ENCODE data around the gene MYRIP. TPM values are rescaled to one million over a fixed set of nuclear protein-coding genes. Genes with fewer than 3 reads are reported as not detected.

The MYRIP gene
- total and polyA plus RNA-seq, 2 of the 4 experiments (the other 2 are of a cell fraction), result not detected

DNA sequence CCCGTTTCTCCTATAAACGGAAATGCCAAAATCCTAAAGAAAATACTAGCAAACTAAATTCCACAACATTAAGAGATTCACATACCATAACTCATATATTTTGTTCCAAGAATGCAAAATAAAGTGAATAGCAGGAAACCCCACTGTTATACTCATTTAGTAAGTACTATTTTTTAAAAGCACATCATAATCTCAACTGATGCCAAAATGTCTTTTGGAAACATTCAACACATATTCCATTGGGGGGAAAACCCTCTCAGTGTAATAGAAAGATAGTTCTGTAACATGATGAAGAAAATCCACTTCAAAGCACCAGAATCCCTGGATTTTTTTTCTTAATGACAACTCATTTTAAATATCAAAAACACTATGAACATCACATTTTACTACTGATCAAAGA, 407.1 kb downstream of the MYRIP start:
- Histone ChIP-seq H2AFZ (replicated peaks; ENCODE audit: low read length, poor library complexity) (no peak overlapping the region), H2BK15ac (ENCODE audit: low read depth, low read length) (no peak overlapping the region), H3K9me1 (ENCODE audit: insufficient read depth, low read length) (no peaks in the 10 kb centered on the region), H2AK9ac (replicated peaks; ENCODE audit: low read depth, low read length, poor library complexity) (no peak overlapping the region), H4K8ac (ENCODE audit: low read depth in 2 of 2, low read length in 2 of 2) (no peak overlapping the region), H3K56ac (ENCODE audit: extremely low read depth, insufficient read depth, low read length) (no peak overlapping the region), H3K4me2 (ENCODE audit: low read depth, low read length) (no peak overlapping the region), H4K91ac (ENCODE audit: insufficient read depth, low read depth, low read length) (no peak overlapping the region), H3K9ac (ENCODE audit: low read depth, low read length) (no peak overlapping the region), H3K4ac (ENCODE audit: low read depth, low read length) (no peak overlapping the region), H2BK120ac (ENCODE audit: low read depth, low read length) (no peak overlapping the region), H3K18ac (ENCODE audit: low read depth, low read length) (no peak overlapping the region), H3K4me3 (ENCODE audit: insufficient read depth, low read depth, low read length) (no peak overlapping the region), H4K5ac (ENCODE audit: low read depth, low read length) (no peak overlapping the region), H3K27ac (ENCODE audit: insufficient read depth, low read length) (no peak overlapping the region), H3K36me3 (ENCODE audit: control insufficient read depth, insufficient read depth, low read length) (no peaks in the 10 kb centered on the region), H2AK5ac (ENCODE audit: low read depth, low read length) (no peak overlapping the region), H2BK5ac (ENCODE audit: low read depth, low read length, poor library complexity, severe bottlenecking) (no peak overlapping the region), H3K9me3 (ENCODE audit: control insufficient read depth, insufficient read depth, low read length) (no peaks in the 10 kb centered on the region), H3K4me1 (ENCODE audit: control insufficient read depth, insufficient read depth, low read length) (no peaks in the 10 kb centered on the region), H3K79me1 (ENCODE audit: low read depth in 1 of 2, low read length in 2 of 2) (no peaks in the 10 kb centered on the region), H3K27me3 (ENCODE audit: control insufficient read depth, insufficient read depth, low read length) (no peaks in the 10 kb centered on the region), H2BK20ac (ENCODE audit: low read depth, low read length) (no peak overlapping the region), H3K14ac (replicated peaks; ENCODE audit: low read depth, low read length) (no peak overlapping the region), H3K23ac (ENCODE audit: low read depth, low read length) (no peak overlapping the region), H4K20me1 (ENCODE audit: insufficient read depth, low read length) (no peaks in the 10 kb centered on the region)
- no CpG with 5 or more reads among the region's 2 CpGs for WGBS, 2 experiments (ENCODE audit: extremely low coverage in 2 of 2, insufficient read length in 1 of 2)
- ChIA-PET CTCF (no interaction called here), POLR2A (ENCODE audit: unreplicated experiment) (no interaction called here)
- intact Hi-C loops (cut with micrococcal nuclease), result no loop called here
- ATAC-seq (ENCODE audit: low read depth) (no peak), DNase-seq (no peak)
- no TSS peak for BruUV-seq (replicated peaks)
- dilution Hi-C loops (cut with HindIII; ENCODE audit: low sequenced_read_pairs, unreplicated experiment), result no loop called here
- in situ Hi-C loops (cut with MboI; ENCODE audit: low sequenced_read_pairs), result no loop called here
- TF ChIP-seq CEBPB (IDR thresholded peaks at IDR 0.05; ENCODE audit: low read depth, low read length), result no peak
- no peak for TF ChIP-seq RFX5 (IDR thresholded peaks at IDR 0.05; ENCODE audit: low read depth, low read length)
- TF ChIP-seq, protein P1, sequence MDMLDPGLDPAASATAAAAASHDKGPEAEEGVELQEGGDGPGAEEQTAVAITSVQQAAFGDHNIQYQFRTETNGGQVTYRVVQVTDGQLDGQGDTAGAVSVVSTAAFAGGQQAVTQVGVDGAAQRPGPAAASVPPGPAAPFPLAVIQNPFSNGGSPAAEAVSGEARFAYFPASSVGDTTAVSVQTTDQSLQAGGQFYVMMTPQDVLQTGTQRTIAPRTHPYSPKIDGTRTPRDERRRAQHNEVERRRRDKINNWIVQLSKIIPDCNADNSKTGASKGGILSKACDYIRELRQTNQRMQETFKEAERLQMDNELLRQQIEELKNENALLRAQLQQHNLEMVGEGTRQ (IDR thresholded peaks at IDR 0.05; ENCODE audit: low read depth, low read length), result no peak
- no peak for TF ChIP-seq RAD21 (IDR thresholded peaks at IDR 0.05; ENCODE audit: low read length)
- TF ChIP-seq, protein P2, sequence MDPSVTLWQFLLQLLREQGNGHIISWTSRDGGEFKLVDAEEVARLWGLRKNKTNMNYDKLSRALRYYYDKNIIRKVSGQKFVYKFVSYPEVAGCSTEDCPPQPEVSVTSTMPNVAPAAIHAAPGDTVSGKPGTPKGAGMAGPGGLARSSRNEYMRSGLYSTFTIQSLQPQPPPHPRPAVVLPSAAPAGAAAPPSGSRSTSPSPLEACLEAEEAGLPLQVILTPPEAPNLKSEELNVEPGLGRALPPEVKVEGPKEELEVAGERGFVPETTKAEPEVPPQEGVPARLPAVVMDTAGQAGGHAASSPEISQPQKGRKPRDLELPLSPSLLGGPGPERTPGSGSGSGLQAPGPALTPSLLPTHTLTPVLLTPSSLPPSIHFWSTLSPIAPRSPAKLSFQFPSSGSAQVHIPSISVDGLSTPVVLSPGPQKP (IDR thresholded peaks at IDR 0.05; ENCODE audit: borderline replicate concordance, low read depth, low read length), result no peak
- TF ChIP-seq POLR2A (IDR thresholded peaks at IDR 0.05; ENCODE audit: low read depth, low read length), result no peak
- TF ChIP-seq CHD1 (IDR thresholded peaks at IDR 0.05; ENCODE audit: low read depth, low read length), result no peak
- TF ChIP-seq RCOR1 (IDR thresholded peaks at IDR 0.05; ENCODE audit: insufficient replicate concordance, low read length), result no peak
- TF ChIP-seq MXI1 (IDR thresholded peaks at IDR 0.05; ENCODE audit: borderline replicate concordance, low read depth, low read length), result no peak
- no peak for TF ChIP-seq MAFK (IDR thresholded peaks at IDR 0.05; ENCODE audit: low read depth, low read length)
- no peak for TF ChIP-seq SMC3 (IDR thresholded peaks at IDR 0.05; ENCODE audit: low read depth, low read length)
- no peak for TF ChIP-seq BHLHE40 (IDR thresholded peaks at IDR 0.05; ENCODE audit: low read depth, low read length)
- TF ChIP-seq NFE2L2 (IDR thresholded peaks at IDR 0.05; ENCODE audit: low read depth, low read length), result no peak
- TF ChIP-seq, protein P3, sequence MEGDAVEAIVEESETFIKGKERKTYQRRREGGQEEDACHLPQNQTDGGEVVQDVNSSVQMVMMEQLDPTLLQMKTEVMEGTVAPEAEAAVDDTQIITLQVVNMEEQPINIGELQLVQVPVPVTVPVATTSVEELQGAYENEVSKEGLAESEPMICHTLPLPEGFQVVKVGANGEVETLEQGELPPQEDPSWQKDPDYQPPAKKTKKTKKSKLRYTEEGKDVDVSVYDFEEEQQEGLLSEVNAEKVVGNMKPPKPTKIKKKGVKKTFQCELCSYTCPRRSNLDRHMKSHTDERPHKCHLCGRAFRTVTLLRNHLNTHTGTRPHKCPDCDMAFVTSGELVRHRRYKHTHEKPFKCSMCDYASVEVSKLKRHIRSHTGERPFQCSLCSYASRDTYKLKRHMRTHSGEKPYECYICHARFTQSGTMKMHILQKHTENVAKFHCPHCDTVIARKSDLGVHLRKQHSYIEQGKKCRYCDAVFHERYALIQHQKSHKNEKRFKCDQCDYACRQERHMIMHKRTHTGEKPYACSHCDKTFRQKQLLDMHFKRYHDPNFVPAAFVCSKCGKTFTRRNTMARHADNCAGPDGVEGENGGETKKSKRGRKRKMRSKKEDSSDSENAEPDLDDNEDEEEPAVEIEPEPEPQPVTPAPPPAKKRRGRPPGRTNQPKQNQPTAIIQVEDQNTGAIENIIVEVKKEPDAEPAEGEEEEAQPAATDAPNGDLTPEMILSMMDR (conservative IDR thresholded peaks at IDR 0.05; ENCODE audit: low read depth, low read length), result no peak
- no peak for TF ChIP-seq FOS (IDR thresholded peaks at IDR 0.05; ENCODE audit: low read depth, low read length)
- TF ChIP-seq MAZ (IDR thresholded peaks at IDR 0.05; ENCODE audit: borderline replicate concordance, low read depth, low read length), result no peak
